ENCODE results near the gene TTC34. TPM values are rescaled to one million over a fixed set of nuclear protein-coding genes. Genes with fewer than 3 reads are reported as not detected.

The TTC34 gene
- total RNA-seq, 2 experiments from 2014 or later: 1.6 to 1.9 TPM

DNA sequence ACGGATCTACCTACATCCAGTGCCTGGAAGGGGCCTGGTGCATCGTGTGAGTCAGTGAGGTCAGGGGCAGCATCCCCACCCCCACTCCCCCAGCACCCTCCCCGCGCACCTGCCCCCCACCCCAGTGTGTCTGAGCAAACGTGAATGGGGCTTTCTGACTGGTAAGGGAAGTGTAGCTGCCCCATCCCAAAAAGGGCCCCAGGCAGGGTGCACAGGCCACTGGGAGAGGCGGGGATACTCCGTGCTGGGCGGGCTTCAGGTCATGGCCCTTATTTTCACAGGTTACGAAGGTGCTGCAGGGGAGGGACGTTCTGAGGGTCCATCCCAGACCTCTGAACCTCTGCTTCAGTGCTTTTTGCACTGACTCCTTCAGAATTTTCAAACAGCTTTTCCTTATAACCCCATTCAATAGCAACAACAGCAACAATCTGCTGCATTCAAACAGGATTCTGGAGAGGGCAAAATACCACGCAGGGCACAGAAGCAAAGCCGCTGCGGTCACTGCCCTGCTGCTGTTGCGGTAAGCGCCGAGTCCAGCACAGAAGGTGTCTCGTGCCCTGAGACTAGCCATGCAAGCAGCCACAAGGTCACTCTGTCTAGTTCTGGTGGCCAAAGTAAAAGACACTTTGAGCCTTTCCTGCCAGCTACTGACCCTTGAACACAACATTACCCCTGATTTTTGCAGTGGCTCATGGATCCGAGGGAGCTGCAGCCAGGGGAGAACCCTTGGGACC lies 10.3 kb downstream of the TTC34 start:
- DNase-seq: no peak
- ChIA-PET CTCF (no interaction called here), POLR2A (no interaction called here)
- no peaks in the 10 kb centered on the region for H3K36me3 Mint-ChIP-seq (ENCODE audit: low read depth)
- peaks cover 20% of the 10 kb centered on the region for H3K9me3 Mint-ChIP-seq
- H3K4me3 Mint-ChIP-seq: no peak overlapping the region
- H3K27ac Mint-ChIP-seq: no peak overlapping the region
- peaks cover 9% of the 10 kb centered on the region for H3K4me1 Mint-ChIP-seq
- H3K27me3 Mint-ChIP-seq: peaks cover 33% of the 10 kb centered on the region

DNA sequence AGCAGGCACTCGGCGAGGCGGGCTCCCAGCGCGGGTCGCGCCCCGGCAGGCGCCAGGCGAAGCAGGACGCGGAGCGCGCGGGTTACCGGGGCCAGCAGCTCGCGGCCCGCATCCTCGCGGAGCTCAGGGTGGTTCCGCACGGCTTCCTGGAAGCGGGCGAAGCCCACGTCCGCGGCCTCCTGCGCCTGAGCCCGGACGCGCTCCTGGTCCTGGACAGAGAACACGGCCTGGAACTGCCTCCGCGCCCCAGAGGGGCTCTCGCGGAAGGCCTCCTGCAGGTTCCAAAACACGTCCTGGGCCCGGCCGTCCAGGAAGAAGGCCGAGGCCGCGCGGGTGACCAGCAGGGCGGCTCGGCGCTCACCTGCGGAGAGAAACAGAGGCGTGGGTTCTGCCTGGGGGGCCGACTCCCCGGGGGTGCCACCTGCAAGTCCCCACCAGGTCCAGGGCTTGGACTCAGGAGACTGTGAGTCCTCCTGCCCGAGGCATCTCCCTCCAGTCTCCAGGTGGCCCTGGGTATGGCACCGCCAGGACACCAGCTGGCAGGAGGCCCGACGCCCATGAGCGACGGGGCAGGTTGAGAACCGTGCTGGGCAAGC lies 11.4 kb downstream of the TTC34 start:
- Mint-ChIP-seq H3K27me3 (peaks cover 33% of the 10 kb centered on the region), H3K4me1 (peaks cover 9% of the 10 kb centered on the region), H3K27ac (no peak overlapping the region)

DNA sequence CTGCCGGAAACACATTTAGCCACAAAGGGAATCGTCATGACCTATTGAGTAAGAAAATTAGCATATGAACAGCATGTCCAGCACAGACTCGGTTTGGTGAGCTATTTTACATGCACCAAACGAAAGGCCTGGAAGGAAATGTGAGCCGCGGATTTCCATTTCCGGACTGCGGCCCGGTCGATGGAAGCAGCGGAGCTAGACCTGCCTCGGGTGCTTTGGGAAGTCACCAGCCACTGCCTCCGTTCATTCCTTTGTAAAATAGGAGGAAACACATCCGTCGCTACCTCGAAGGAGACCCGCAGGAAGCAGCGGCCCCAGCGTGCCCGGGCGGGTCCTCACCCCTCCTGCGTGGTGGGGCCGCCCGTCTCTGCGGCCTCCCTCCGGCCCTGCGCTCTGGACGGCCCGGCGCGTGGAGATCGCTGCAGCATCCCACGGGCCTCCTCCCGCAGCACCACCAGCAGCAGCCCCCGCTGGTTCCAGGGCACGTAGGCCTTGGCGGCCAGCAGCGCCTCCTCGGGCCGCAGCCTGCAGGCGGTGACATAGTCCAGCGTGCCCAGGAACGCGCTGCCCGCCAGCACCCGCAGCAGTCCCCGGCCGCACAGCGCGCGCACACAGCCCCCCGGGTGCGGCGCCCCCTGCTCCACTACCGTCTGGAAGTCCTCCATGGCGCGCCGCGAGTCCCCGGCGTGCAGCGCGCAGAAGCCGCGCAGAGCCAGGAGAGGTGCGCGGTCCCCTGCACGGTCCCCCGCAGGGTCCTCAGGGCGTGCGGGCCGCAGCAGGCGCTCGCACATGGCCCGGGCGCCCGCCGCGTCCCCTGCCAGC lies 12.1 kb downstream of the TTC34 start:
- ChIA-PET CTCF (no interaction called here), POLR2A (no interaction called here)
- Mint-ChIP-seq H3K27me3 (peaks cover 33% of the 10 kb centered on the region), H3K4me3 (no peak overlapping the region), H3K9me3 (peaks cover 14% of the 10 kb centered on the region), H3K36me3 (ENCODE audit: low read depth) (no peaks in the 10 kb centered on the region), H3K4me1 (peaks cover 9% of the 10 kb centered on the region), H3K27ac (no peak overlapping the region)
- no peak for DNase-seq

More for the DNA sequence above, 11.4 kb downstream of the TTC34 start:
- no peak for DNase-seq
- H3K9me3 Mint-ChIP-seq: peaks cover 15% of the 10 kb centered on the region
- H3K4me3 Mint-ChIP-seq: no peak overlapping the region
- POLR2A ChIA-PET: no interaction called here
- no peaks in the 10 kb centered on the region for H3K36me3 Mint-ChIP-seq (ENCODE audit: low read depth)
- CTCF ChIA-PET: no interaction called here

DNA sequence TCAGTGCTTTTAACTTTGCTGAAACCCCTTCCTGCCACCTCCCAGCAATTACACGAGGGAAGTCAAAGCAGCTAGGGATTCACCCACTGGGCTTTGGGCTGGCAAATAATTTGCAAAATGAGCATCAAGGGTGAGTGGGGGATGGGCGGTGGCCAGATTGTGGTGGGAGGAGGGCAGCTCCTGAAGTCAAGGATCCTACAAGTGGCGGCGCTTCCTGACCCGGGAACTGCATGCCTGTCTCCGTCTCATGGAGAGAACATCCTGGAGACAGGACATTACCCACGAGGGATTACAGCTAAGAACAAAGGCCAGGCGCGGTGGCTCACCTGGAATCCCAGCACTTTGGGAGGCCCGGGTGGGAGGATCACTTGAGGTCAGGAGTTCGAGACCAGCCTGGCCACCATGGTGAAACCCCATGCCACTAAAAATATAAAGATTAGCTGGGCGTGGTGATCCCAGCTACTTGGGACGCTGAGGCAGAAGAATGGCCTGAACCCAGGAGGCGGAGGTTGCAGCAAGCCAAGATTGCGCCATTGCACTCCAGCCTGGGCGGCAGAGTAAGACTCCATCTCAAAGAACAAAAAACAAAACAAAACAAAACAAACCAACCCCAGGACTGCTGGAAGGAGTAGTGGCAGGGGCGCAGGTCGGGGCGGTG lies 12.9 kb downstream of the TTC34 start:
- H3K27ac Mint-ChIP-seq: no peak overlapping the region
- no peak for DNase-seq
- H3K4me1 Mint-ChIP-seq: peaks cover 9% of the 10 kb centered on the region
- no peaks in the 10 kb centered on the region for H3K36me3 Mint-ChIP-seq (ENCODE audit: low read depth)
- no peak overlapping the region for H3K4me3 Mint-ChIP-seq
- CTCF ChIA-PET: no interaction called here
- H3K9me3 Mint-ChIP-seq: peaks cover 13% of the 10 kb centered on the region
- H3K27me3 Mint-ChIP-seq: peaks cover 31% of the 10 kb centered on the region
- POLR2A ChIA-PET: no interaction called here

DNA sequence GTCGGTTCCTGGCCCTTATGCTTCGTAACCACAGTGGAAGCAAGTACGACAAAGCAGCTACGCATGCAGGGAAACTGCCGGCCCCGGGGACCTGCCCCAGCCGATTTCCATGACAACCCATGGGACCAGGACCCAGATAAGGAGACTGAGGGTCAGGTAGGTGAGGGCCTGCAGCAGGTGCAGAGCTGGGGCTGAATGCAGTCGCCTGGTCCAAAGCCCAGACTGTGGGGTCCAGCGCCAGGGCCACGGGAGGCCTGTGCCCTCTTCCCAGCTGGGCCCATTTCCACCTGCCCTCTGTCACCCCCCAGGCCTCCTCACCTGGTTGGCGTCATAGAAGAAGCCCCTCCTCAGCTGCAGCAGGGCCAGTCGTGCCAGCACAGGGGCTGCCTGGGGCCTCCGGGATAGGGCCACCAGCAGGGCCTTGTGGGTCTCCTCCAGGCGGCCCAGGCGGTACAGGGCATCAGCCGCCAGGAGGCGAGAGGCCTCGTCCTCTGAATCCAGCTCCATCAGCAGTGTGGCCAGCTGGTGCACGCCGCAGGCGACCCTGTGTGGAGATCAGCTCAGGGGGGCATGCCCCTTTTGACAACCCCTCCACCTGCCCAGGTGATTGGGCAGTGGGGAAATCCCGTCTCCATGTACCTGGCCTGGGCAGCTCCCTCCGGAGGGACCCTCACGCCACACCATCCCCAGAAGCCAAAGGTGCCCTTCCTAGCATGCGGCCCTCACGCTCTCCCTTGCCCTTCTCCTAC lies 14.2 kb downstream of the TTC34 start:
- Mint-ChIP-seq H3K36me3 (ENCODE audit: low read depth) (peaks cover 2% of the 10 kb centered on the region), H3K27me3 (peaks cover 31% of the 10 kb centered on the region), H3K4me3 (no peak overlapping the region), H3K27ac (no peak overlapping the region), H3K9me3 (peaks cover 4% of the 10 kb centered on the region), H3K4me1 (peaks cover 9% of the 10 kb centered on the region)
- POLR2A ChIA-PET: no interaction called here
- CTCF ChIA-PET: interaction anchor here (0.9 to 1.9 kb wide), 4 partner anchors 9 to 374 kb away, joined by 3 to 5 read pairs (median 4); no protein-coding TSS in a partner anchor
- DNase-seq: no peak

DNA sequence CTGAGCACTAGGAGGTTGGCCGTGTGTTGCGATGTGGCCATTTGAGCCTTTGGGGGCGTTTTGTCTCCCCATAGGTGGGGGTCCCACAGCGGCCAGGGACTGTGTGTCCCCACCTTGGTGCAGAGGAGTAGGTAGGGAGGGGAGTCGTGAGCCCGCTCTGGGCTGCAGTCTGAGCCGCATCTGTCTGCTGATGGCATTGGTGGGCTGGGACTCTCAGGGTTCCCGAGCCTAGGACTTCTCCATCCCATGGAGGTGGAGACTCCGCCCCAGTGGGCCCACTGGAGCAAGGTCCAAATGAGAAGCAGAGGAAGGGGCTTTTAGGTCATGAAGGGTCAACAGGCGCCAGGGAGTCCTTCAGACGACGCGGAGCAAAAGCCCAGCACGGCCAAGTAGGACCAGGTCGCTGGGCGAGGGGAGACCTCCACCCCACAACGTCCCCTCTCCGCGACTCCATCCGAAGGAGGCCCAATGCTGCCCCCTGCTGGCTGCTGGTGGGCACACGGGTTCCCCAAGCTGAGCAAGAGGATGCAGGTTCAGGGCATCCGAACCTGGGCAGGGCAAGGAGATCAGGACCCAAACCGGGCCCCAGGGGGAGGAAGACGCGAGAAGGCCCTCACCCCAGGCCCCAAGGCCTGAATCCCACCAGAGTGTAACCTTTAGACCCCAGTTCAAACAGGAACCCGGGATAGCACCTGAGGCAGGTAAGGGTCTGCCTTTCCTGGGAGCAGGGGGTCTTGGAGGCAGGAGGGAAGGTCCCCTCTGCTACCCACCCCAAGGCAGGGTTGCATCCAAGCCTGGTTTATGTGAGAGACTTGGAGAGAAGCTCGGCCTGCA lies 14.9 kb downstream of the TTC34 start:
- ChIA-PET CTCF (interaction anchor here (0.9 to 1.9 kb wide), 4 partner anchors 8 to 373 kb away, joined by 3 to 5 read pairs (median 4); no protein-coding TSS in a partner anchor), POLR2A (interaction anchor here (0.8 kb wide), 1 partner anchor 167 kb away, joined by 3 read pairs; no protein-coding TSS in a partner anchor)
- H3K9me3 Mint-ChIP-seq: peaks cover 10% of the 10 kb centered on the region
- DNase-seq: peak; percentile 75
- H3K27me3 Mint-ChIP-seq: peaks cover 34% of the 10 kb centered on the region
- peaks cover 2% of the 10 kb centered on the region for H3K36me3 Mint-ChIP-seq (ENCODE audit: low read depth)
- H3K4me3 Mint-ChIP-seq: no peak overlapping the region
- H3K27ac Mint-ChIP-seq: no peak overlapping the region
- peaks cover 9% of the 10 kb centered on the region for H3K4me1 Mint-ChIP-seq

DNA sequence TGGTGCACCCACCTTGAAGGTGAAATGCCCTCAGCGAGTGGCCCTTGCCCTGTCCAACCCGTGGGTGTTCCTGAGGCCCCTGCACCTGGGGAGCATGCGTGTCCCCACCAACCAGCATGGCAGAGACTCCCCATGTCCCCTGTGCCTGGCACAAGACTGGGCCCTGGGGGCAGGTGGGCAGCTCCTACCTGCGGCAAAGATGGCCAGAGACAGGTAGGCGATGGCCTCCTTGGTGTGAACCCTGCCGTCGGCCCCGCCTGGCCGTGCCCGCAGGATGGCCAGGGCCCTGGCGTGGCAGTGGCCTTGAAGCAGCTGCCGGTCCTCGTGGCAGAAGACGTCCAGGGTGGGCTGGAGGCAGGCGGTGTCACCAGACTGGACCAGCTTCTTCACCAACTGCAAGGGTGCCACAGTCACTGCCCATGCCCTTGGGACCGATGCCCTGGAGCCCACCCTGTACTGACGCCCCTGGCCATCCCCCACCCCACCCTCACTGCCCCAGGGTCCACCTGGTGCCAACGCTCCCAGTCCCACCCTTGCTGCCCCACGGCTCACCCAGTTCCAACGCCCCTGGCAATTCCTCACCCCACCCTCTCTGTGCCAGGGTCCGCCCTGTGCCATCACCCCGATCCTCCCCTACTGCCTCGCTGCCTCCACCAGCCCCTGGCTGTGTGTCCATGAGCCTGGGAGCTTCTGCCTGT lies 15.7 kb downstream of the TTC34 start:
- peaks cover 13% of the 10 kb centered on the region for H3K9me3 Mint-ChIP-seq
- peaks cover 2% of the 10 kb centered on the region for H3K36me3 Mint-ChIP-seq (ENCODE audit: low read depth)
- H3K27ac Mint-ChIP-seq: no peak overlapping the region
- ChIA-PET POLR2A (interaction anchor here (0.8 kb wide), 1 partner anchor 166 kb away, joined by 3 read pairs; no protein-coding TSS in a partner anchor), CTCF (interaction anchor here (1.9 kb wide), 1 partner anchor 344 kb away, joined by 4 read pairs; no protein-coding TSS in a partner anchor)
- H3K4me1 Mint-ChIP-seq: peaks cover 9% of the 10 kb centered on the region
- no peak overlapping the region for H3K4me3 Mint-ChIP-seq
- no peak for DNase-seq
- H3K27me3 Mint-ChIP-seq: peaks cover 30% of the 10 kb centered on the region

DNA sequence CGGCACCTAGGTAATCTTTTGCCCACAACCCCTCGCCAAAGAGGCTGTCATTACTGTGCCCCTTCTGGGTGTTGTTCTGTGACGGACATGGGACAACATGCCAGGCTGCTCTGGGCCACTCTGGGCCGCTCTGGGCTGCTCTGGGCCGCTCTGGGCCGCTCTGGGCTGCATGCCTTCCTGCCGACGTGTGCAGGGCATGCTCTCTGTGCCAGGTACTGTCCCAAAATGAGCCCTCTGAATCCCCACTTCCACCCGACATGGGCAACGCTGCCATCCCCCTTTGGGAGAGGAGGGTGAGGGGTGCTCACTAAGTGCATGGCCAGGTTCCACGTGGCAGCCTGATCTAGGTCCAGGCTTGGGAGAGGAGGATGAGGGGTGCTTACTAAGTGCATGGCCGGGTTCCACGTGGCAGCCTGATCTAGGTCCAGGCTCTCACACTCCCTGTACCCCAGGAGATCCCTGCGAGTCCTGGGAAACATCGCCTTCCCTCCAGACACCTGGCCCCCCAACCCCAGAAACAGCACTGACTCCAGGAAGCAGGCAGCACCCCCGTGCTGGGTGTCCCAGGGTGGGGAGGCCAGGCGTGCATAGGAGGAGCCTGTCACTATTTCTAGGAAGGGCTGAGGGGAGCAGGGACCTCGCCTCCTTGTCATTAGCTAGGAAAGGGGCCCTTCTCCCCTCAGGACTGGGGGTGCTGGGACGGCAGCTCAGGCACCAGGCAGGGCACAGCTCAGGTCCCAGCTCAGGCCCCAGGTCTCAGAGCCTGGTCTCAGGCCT lies 16.5 kb downstream of the TTC34 start:
- CTCF ChIA-PET: interaction anchor here (1.9 kb wide), 1 partner anchor 343 kb away, joined by 4 read pairs; no protein-coding TSS in a partner anchor
- no peak for DNase-seq
- H3K27ac Mint-ChIP-seq: no peak overlapping the region
- POLR2A ChIA-PET: no interaction called here
- no peak overlapping the region for H3K4me3 Mint-ChIP-seq
- H3K9me3 Mint-ChIP-seq: peaks cover 18% of the 10 kb centered on the region
- H3K4me1 Mint-ChIP-seq: peaks cover 9% of the 10 kb centered on the region
- H3K36me3 Mint-ChIP-seq (ENCODE audit: low read depth): peaks cover 2% of the 10 kb centered on the region
- peaks cover 26% of the 10 kb centered on the region for H3K27me3 Mint-ChIP-seq

DNA sequence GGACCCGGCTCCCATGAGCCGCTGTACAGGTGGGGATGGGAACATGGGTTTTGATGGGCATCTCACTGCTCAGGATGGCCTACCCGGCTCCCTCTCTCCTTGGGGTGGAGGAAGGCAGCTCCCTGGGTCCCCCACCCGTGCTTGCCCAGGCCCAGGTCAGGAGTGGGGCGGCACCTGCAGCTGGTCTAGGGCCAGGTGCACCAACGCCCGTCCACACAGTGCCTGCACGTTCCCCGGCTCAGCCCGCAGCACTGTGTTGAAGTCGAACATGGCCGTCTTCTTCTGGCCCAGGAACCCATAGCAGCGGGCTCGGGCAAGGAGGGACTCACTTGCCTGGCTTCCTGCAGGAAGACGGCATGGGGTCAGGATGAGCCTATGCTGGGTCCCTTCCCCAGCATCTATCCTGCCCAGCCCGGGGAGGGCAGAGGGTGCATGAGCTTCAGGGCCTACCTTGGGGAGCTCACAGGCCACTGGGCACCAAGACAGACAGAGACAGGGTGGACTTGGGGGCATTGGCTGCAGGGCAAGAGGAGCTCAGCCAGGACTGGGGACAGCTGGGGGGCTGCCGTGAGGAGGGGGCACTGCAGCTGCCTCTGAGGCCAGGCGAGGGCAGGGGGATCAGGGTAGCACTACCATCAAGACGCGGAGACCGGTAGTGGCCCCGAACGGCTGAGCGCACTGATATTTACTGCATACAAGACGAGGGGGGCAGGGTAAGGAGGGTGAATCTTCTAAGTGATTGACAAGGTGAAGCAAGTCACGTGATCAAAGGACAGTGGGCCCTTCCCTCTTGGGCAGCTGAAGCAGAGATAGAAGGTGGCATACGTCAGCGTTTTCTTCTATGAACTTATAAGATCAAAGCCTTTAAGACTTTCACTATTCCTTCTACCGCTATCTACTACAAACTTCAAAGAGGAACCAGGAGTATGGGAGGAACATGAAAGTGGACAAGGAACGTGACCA lies 17.8 kb downstream of the TTC34 start:
- no peak overlapping the region for H3K4me3 Mint-ChIP-seq
- peaks cover 5% of the 10 kb centered on the region for H3K4me1 Mint-ChIP-seq
- ChIA-PET CTCF (no interaction called here), POLR2A (no interaction called here)
- peaks cover 2% of the 10 kb centered on the region for H3K36me3 Mint-ChIP-seq (ENCODE audit: low read depth)
- H3K27ac Mint-ChIP-seq: no peak overlapping the region
- H3K9me3 Mint-ChIP-seq: peaks cover 19% of the 10 kb centered on the region
- DNase-seq: no peak
- peaks cover 21% of the 10 kb centered on the region for H3K27me3 Mint-ChIP-seq

DNA sequence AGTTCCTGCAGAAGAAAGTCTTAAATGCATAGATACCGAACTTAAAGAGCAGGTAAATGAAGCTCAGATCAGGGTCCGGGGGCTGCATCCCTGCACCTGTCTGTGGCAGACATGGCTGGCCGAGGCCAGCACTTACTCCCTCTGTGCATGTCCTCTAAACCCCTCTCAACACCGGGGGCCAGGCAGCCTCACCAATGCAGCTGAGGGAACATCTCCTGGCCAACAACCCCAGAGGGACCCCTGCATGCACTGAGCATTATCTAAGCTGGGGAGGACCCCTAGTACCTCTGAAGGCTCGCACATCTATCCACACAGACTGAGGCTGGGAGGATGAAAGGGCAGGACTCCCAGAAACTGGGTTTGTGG lies 18.4 kb downstream of the TTC34 start:
- H3K4me3 Mint-ChIP-seq: no peak overlapping the region
- DNase-seq: no peak
- peaks cover 2% of the 10 kb centered on the region for H3K36me3 Mint-ChIP-seq (ENCODE audit: low read depth)
- peaks cover 3% of the 10 kb centered on the region for H3K4me1 Mint-ChIP-seq
- CTCF ChIA-PET: no interaction called here
- POLR2A ChIA-PET: no interaction called here
- peaks cover 19% of the 10 kb centered on the region for H3K9me3 Mint-ChIP-seq
- no peak overlapping the region for H3K27ac Mint-ChIP-seq
- peaks cover 14% of the 10 kb centered on the region for H3K27me3 Mint-ChIP-seq
